Adrenal gland (tissue), 5 donors: ENCODE measurements around the gene AQP12B.

Experiments
- CTCF ChIP-seq, 6 experiments: fragments of 450-650 bp in 4 of 6; fragments of 200-600 bp in 2 of 6; sonication (generic) in 1 of 6; IDR thresholded peaks; 1 replicate in 5 of 6; 2 replicates in 1 of 6; pipeline versions ENCODE4 v1.5.1 to v1.8.0; 2016 to 2021; ENCODE audit warnings: antibody characterized with exemption in 6 of 6, mild to moderate bottlenecking in 2 of 6, moderate library complexity in 1 of 6
- POLR2A ChIP-seq, 2 donors: fragments of 450-650 bp; IDR thresholded peaks; one replicate each; pipeline ENCODE4 v1.6.1; 2017; ENCODE audit warnings: antibody characterized with exemption in 2 of 2, mild to moderate bottlenecking in 2 of 2, moderate library complexity in 1 of 2
- donor health status: DM: no; HTN: no; CAD: no.

- TF ChIP-seq CTCF (IDR thresholded peaks at IDR 0.05) (no peak), POLR2A (IDR thresholded peaks at IDR 0.05) (no peak)
Measured at GRCh38 chr2:240627736-240628506, 54.8 kb downstream of the AQP12B start.
